Lower leg skin (tissue), 3 donors: Measurements from ENCODE around the gene FAM177B.

Source experiments
- CTCF ChIP-seq, 3 donors: fragments of 450-650 bp; IDR thresholded peaks; one replicate each; pipeline ENCODE4 v1.5.1; 2016; ENCODE audit warnings: antibody characterized with exemption in 3 of 3, mild to moderate bottlenecking in 3 of 3, moderate library complexity in 2 of 3
- POLR2A ChIP-seq, 2 donors: fragments of 450-650 bp; IDR thresholded peaks; one replicate each; pipeline ENCODE4 v1.6.1; 2016 to 2017; ENCODE audit warnings: antibody characterized with exemption in 2 of 2, mild to moderate bottlenecking in 1 of 2, moderate library complexity in 1 of 2

DNA sequence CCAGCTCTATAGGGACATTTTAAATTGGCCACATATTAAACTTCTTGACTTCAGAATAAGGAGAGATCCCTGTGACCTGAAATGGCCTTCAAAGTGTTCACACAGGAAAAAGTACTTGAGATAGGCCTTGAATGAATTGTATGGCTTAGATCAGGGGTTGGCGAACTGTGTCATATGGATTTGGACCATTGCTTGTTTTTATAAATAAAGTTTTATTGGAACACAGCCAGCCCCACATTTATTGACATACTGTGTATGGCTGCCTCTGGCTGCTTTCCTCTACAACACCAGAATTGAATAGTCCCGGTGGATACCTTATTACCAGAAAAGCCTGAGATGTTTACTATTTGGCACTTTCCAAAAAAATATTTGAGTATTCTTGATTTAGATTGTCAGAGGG lies 20.6 kb upstream of the FAM177B start:
- no peak for TF ChIP-seq POLR2A (IDR thresholded peaks at IDR 0.05)
- TF ChIP-seq CTCF (IDR thresholded peaks at IDR 0.05): no peak
